ENCODE data around the gene GPR101. TPM values are rescaled to one million over a fixed set of nuclear protein-coding genes. Genes with fewer than 3 reads are reported as not detected.

The GPR101 gene
- total RNA-seq, 1 experiment from 2014 or later = not detected

DNA sequence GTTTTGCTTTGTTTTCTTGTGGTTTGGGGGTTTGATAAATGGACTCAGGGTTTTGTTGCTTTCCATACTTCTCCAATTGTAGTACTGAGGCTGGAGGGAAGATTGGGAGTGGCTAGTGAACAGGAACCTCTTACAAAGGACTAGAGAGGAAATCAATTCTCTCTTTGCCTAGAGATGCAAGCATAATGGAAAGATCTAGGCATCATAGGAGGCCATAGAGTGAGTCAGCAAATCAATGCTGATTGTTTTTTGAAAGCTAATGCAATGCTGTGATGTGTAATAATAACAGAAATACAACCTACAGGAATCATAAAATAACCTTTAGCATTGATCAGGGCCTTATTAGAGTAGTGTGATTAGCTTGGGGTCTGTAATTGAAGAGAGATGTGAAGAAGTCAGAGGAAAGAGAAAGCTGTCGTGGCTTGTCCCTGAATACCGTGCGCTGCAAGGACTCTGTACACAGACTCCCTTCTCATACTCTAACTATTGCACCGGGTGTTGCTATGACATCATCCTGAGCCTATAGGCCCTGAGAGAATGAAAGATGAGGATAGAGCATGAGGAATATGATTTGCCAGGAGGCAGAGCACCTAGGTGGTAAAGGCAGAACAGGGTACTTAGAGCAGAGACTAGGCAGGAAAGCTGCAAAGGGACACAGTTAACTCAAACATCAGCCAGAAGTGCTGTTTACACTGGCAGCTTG is 29.3 kb upstream of the GPR101 start:
- DNase-seq = no peak
- Histone ChIP-seq H4K91ac (ENCODE audit: insufficient read length, low read depth, low read length) (no peak overlapping the region), H2AFZ (ENCODE audit: low read length) (no peak overlapping the region), H3K27ac (ENCODE audit: insufficient read length, low read depth, low read length) (no peak overlapping the region), H3K4me2 (ENCODE audit: insufficient read depth, insufficient read length, low read length) (no peak overlapping the region), H3K9me3 (ENCODE audit: control insufficient read depth, low read depth, low read length) (peaks cover 37% of the 10 kb centered on the region), H3K4ac (ENCODE audit: low read depth, low read length) (no peak overlapping the region), H3T11ph (ENCODE audit: low read length) (no peak overlapping the region), H4K5ac (ENCODE audit: insufficient read length, low read depth, low read length) (no peak overlapping the region), H3K18ac (ENCODE audit: insufficient read length, low read depth, low read length) (no peak overlapping the region), H4K8ac (replicated peaks; ENCODE audit: insufficient read length, low read depth, low read length) (no peak overlapping the region), H3K27me3 (ENCODE audit: insufficient read depth, low read length) (no peaks in the 10 kb centered on the region), H2AK5ac (ENCODE audit: insufficient read length, low read length) (no peak overlapping the region), H2BK12ac (ENCODE audit: insufficient read length, low read depth, low read length) (no peak overlapping the region), H3K4me1 (ENCODE audit: insufficient read depth, low read length) (no peaks in the 10 kb centered on the region), H3K9ac (ENCODE audit: extremely low read depth, insufficient read length, low read length) (no peak overlapping the region), H4K20me1 (ENCODE audit: control insufficient read depth, insufficient read depth, insufficient read length) (no peaks in the 10 kb centered on the region), H3K56ac (ENCODE audit: insufficient read length, low read depth, low read length) (no peak overlapping the region), H2BK5ac (ENCODE audit: insufficient read length, low read length) (no peak overlapping the region), H3K14ac (ENCODE audit: insufficient read depth, low read length) (no peak overlapping the region), H3K79me2 (ENCODE audit: insufficient read depth, low read length) (no peaks in the 10 kb centered on the region), H3K23ac (ENCODE audit: insufficient read length, low read depth, low read length) (no peak overlapping the region), H2BK15ac (ENCODE audit: low read depth, low read length) (no peak overlapping the region), H3K79me1 (ENCODE audit: insufficient read depth, low read depth, low read length, poor library complexity, severe bottlenecking) (no peaks in the 10 kb centered on the region), H2BK120ac (ENCODE audit: low read depth, low read length, poor library complexity, severe bottlenecking) (no peak overlapping the region), H3K23me2 (ENCODE audit: insufficient read length, low read depth, low read length, poor library complexity, severe bottlenecking) (no peaks in the 10 kb centered on the region), H2BK20ac (ENCODE audit: low read depth, low read length, poor library complexity, severe bottlenecking) (no peak overlapping the region)
- H3K9me3 Mint-ChIP-seq = peaks cover 48 to 52% of the 10 kb centered on the region in 2 experiments
- no peaks in the 10 kb centered on the region for H3K4me1 Mint-ChIP-seq
- H3K27me3 Mint-ChIP-seq (ENCODE audit: low read depth) = peaks cover 3% of the 10 kb centered on the region
- WGBS (ENCODE audit: extremely low coverage, insufficient read length, low lambda C conversion rate) = no CpG with 5 or more reads among the region's 4 CpGs
- TF ChIP-seq, protein P1, sequence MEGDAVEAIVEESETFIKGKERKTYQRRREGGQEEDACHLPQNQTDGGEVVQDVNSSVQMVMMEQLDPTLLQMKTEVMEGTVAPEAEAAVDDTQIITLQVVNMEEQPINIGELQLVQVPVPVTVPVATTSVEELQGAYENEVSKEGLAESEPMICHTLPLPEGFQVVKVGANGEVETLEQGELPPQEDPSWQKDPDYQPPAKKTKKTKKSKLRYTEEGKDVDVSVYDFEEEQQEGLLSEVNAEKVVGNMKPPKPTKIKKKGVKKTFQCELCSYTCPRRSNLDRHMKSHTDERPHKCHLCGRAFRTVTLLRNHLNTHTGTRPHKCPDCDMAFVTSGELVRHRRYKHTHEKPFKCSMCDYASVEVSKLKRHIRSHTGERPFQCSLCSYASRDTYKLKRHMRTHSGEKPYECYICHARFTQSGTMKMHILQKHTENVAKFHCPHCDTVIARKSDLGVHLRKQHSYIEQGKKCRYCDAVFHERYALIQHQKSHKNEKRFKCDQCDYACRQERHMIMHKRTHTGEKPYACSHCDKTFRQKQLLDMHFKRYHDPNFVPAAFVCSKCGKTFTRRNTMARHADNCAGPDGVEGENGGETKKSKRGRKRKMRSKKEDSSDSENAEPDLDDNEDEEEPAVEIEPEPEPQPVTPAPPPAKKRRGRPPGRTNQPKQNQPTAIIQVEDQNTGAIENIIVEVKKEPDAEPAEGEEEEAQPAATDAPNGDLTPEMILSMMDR (conservative IDR thresholded peaks at IDR 0.05) = no peak
- peaks cover 0 to 3% (median 0%) of the 10 kb centered on the region in 3 experiments; a peak in 2 of 7 replicates for H3K36me3 Mint-ChIP-seq (ENCODE audit: insufficient read depth in 1 of 3, low read depth in 3 of 3)
- H3K4me3 Mint-ChIP-seq = no peak overlapping the region
- no peak overlapping the region; a peak in 2 of 7 replicates for H3K27ac Mint-ChIP-seq

Data from H9 (cell line).